Endothelial cell of umbilical vein (primary cell): ENCODE data around the gene KIF22. TPM values are rescaled to one million over a fixed set of nuclear protein-coding genes. Genes with fewer than 3 reads are reported as not detected.

Source experiments
- BruUV-seq: library from RNA; stranded (reverse); fragments of 400-500 nt; replicated peaks from 2 replicates; lab custom pipeline; 2021; lab: Mats Ljungman, UMichigan
- CTCF ChIA-PET: fragments of 300-600, 350-600 bp; sonication (Branson Sonifier 250); formaldehyde crosslinking; loops from one replicate; lab custom pipeline; 2021; ENCODE audit warnings: antibody characterized with exemption, inconsistent platforms; lab: Charles Lee
- POLR2A ChIA-PET: fragments of 300-600, 350-600 bp; sonication (Branson Sonifier 250); formaldehyde crosslinking; loops from one replicate; lab custom pipeline; 2021; ENCODE audit warnings: antibody characterized with exemption, inconsistent platforms; lab: Charles Lee
- DNase-seq: peaks from one replicate; pipeline ENCODE4 v3.0.0-alpha.2; 2011; ENCODE audit warnings: low read depth, low spot score
- FAIRE-seq: peaks from 2 replicates; lab custom pipeline; 2011; peaks lifted over from hg19 to GRCh38; lab: Jason Lieb, UNC
- H2AFZ ChIP-seq: 2 replicates; pipeline ENCODE4 v1.6.0; 2012; ENCODE audit warnings: low read depth, low read length, control low read depth, inconsistent platforms
- H3K27ac ChIP-seq: 2 replicates; pipeline ENCODE4 v1.5.1; 2011; ENCODE audit warnings: low read depth, mild to moderate bottlenecking, control low read depth, low read length, moderate library complexity; ENCODE audit not compliant: insufficient read depth
- H3K27me3 ChIP-seq, 2 experiments: 2 replicates each; pipeline versions ENCODE4 v1.6.0 to v1.6.1; 2011; ENCODE audit warnings: low read length in 2 of 2, mixed read lengths in 1 of 2; ENCODE audit not compliant: control insufficient read depth in 2 of 2, insufficient read depth in 2 of 2
- H3K36me3 ChIP-seq, 2 experiments: 2 replicates in 1 of 2; 3 replicates in 1 of 2; pipeline ENCODE4 v1.5.1; 2011; ENCODE audit warnings: low read length in 2 of 2, mild to moderate bottlenecking in 1 of 2, moderate library complexity in 1 of 2; ENCODE audit not compliant: control insufficient read depth in 2 of 2, insufficient read depth in 2 of 2; ENCODE audit errors: extremely low read depth in 1 of 2
- H3K4me1 ChIP-seq: 3 replicates; pipeline ENCODE4 v1.5.1; 2011; ENCODE audit warnings: mild to moderate bottlenecking, low read length; ENCODE audit not compliant: control insufficient read depth, insufficient read depth; ENCODE audit errors: extremely low read depth
- H3K4me2 ChIP-seq: 2 replicates; pipeline ENCODE4 v1.6.1; 2011; ENCODE audit warnings: low read length, control low read depth, mixed read lengths; ENCODE audit not compliant: insufficient read depth
- H3K4me3 ChIP-seq, 3 experiments: fragments of 200-600 bp in 1 of 3; sonication (generic), shearing (Covaris generic) in 1 of 3; replicated peaks in 1 of 3; 2 replicates each; pipeline ENCODE4 v1.5.1; 2011 to 2016; ENCODE audit warnings: control low read depth in 3 of 3, low read length in 3 of 3, mild to moderate bottlenecking in 2 of 3, inconsistent platforms in 1 of 3, low read depth in 1 of 3, moderate library complexity in 1 of 3; ENCODE audit not compliant: insufficient read depth in 1 of 3
- H3K79me2 ChIP-seq: 2 replicates; pipeline ENCODE4 v1.6.0; 2012; ENCODE audit warnings: low read length, inconsistent platforms; ENCODE audit not compliant: control insufficient read depth, insufficient read depth
- H3K9ac ChIP-seq: replicated peaks from 2 replicates; pipeline ENCODE3; 2011; ENCODE audit warnings: low read length, control low read depth; ENCODE audit not compliant: insufficient read depth; ENCODE audit errors: extremely low read depth
- H3K9me1 ChIP-seq: replicated peaks from 3 replicates; pipeline ENCODE4 v1.6.0; 2011; ENCODE audit warnings: mild to moderate bottlenecking, low read length; ENCODE audit not compliant: control insufficient read depth, insufficient read depth; ENCODE audit errors: extremely low read depth
- H3K9me3 ChIP-seq: replicated peaks from 2 replicates; pipeline ENCODE4 v1.5.1; 2012; ENCODE audit warnings: low read length, inconsistent platforms; ENCODE audit not compliant: control insufficient read depth, insufficient read depth
- H4K20me1 ChIP-seq: replicated peaks from 2 replicates; pipeline ENCODE3; 2011; ENCODE audit warnings: mild to moderate bottlenecking, low read length; ENCODE audit not compliant: control insufficient read depth, insufficient read depth; ENCODE audit errors: extremely low read depth
- CTCF ChIP-seq, 2 donors: IDR thresholded peaks; 1 replicate in 1 of 2; 2 replicates in 1 of 2; pipeline ENCODE4 v1.5.1; 2011; ENCODE audit warnings: low read length in 2 of 2, mild to moderate bottlenecking in 2 of 2, moderate library complexity in 2 of 2, control low read depth in 1 of 2, inconsistent platforms in 1 of 2, low read depth in 1 of 2; ENCODE audit not compliant: insufficient read depth in 1 of 2; ENCODE audit errors: extremely low read depth in 1 of 2
- GATA2 ChIP-seq: IDR thresholded peaks from 2 replicates; pipeline ENCODE4 v1.7.0; 2011; ENCODE audit warnings: low read depth, mild to moderate bottlenecking, moderate library complexity, mixed read lengths, low read length; ENCODE audit not compliant: insufficient read length, insufficient read depth
- JUN ChIP-seq: IDR thresholded peaks from 2 replicates; pipeline ENCODE4 v1.6.1; 2011; ENCODE audit warnings: borderline replicate concordance, low read depth; ENCODE audit not compliant: insufficient read length, insufficient read depth
- MYC ChIP-seq: IDR thresholded peaks from one replicate; pipeline ENCODE4 v1.6.1; 2011; ENCODE audit warnings: mild to moderate bottlenecking, low read depth, low read length
- POLR2A ChIP-seq: IDR thresholded peaks from 2 replicates; pipeline ENCODE4 v1.6.1; 2012; ENCODE audit warnings: low read depth, mild to moderate bottlenecking, control low read depth, low read length
- POLR2AphosphoS5 ChIP-seq: IDR thresholded peaks from 2 replicates; pipeline ENCODE4 v1.6.1; 2012; ENCODE audit warnings: low read depth, mild to moderate bottlenecking, control low read depth, low read length, moderate library complexity; ENCODE audit not compliant: insufficient read depth
- dilution Hi-C: fragments of 300-500 bp; cut with MboI; formaldehyde crosslinking; loops from one replicate; pipeline ENCODE4 v1.15.0; 2019; ENCODE audit warnings: low sequenced_read_pairs; ENCODE audit not compliant: extremely low pct_ligation_motif_present
- intact Hi-C: fragments of 100-400 bp; cut with micrococcal nuclease; formaldehyde crosslinking; loops from one replicate; pipeline ENCODE4 v1.10.0; 2022
- polyA plus RNA-seq, 4 experiments: library from polyadenylated mRNA; depleted of rRNA in 3 of 4; stranded (reverse) in 3 of 4; unstranded in 1 of 4; fragments of >200 nt; gene quantifications; 2 replicates each; pipeline versions ENCODE4 v1.2.1 to v1.2.3, GENCODE V29; 2011 to 2012; ENCODE audit warnings: missing spikeins in 1 of 4
- total RNA-seq: library from RNA; stranded (reverse); gene quantifications from 2 replicates; pipeline ENCODE4 v1.2.3, GENCODE V29; 2021
- TF ChIP-seq, protein P1 (sequence below): IDR thresholded peaks from 2 replicates; pipeline ENCODE4 v1.6.1; 2011; ENCODE audit not compliant: insufficient read depth, insufficient read length

KIF22 gene
- total and polyA plus RNA-seq, 2 donors (not counting 3 experiments of a cell fraction or from before 2014, with no cell fraction given) = 67.3 to 90.0 TPM

GRCh38 chr16:29848420-29849297 lies 58.1 kb downstream of the KIF22 start:
- peaks cover 5% of the 10 kb centered on the region for H3K4me1 ChIP-seq
- CTCF ChIA-PET = interaction anchor here (0.6 to 5.2 kb wide), 54 partner anchors 9 to 183 kb away, joined by 3 to 163 read pairs (median 5); partner anchors contain the start of genes ASPHD1, CDIPT, HIRIP3 and KCTD13
- H3K79me2 ChIP-seq = no peaks in the 10 kb centered on the region
- H3K9ac ChIP-seq = no peak overlapping the region
- POLR2A ChIA-PET = interaction anchor here (0.6 to 1.3 kb wide), 5 partner anchors 28 to 43 kb away, joined by 3 to 7 read pairs (median 4); partner anchors contain the start of gene MVP
- no peak overlapping the region for H2AFZ ChIP-seq
- DNase-seq = peak; percentile 63
- H3K9me3 ChIP-seq = no peaks in the 10 kb centered on the region
- intact Hi-C loops (loop anchor here (1.0 to 2.0 kb wide), 4 partner anchors 28 to 173 kb away; partner anchors contain the start of gene MVP), dilution Hi-C loops (no loop called here)
- H4K20me1 ChIP-seq = no peaks in the 10 kb centered on the region
- FAIRE-seq = peak; percentile 83
- H3K27me3 ChIP-seq = no peaks in the 10 kb centered on the region
- no peak overlapping the region for H3K4me3 ChIP-seq
- no peaks in the 10 kb centered on the region for H3K9me1 ChIP-seq
- H3K27ac ChIP-seq = no peak overlapping the region
- no TSS peak for BruUV-seq
- H3K4me2 ChIP-seq = no peak overlapping the region
- TF ChIP-seq MYC (no peak), GATA2 (no peak), POLR2A (no peak), CTCF (IDR thresholded peaks at IDR 0.05; ENCODE audit: extremely low read depth in 1 of 2, insufficient read depth in 1 of 2, low read depth in 1 of 2, low read length in 2 of 2) (peak; percentile 83 to 97), POLR2AphosphoS5 (no peak), JUN (no peak)
- TF ChIP-seq, protein P1, sequence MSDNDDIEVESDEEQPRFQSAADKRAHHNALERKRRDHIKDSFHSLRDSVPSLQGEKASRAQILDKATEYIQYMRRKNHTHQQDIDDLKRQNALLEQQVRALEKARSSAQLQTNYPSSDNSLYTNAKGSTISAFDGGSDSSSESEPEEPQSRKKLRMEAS = no peak
- peaks cover 0 to 15% of the 10 kb centered on the region in 2 experiments for H3K36me3 ChIP-seq
